Subcutaneous abdominal adipose tissue (tissue), 5 donors: ENCODE measurements around the gene NRM.

Source experiments
- H3K27ac ChIP-seq: one replicate; pipeline ENCODE4 v1.7.0; 2013; ENCODE audit warnings: low read depth, mild to moderate bottlenecking, inconsistent platforms, low read length, moderate library complexity
- H3K27me3 ChIP-seq, 5 donors: one replicate each; pipeline ENCODE4 v1.7.0; 2013; ENCODE audit warnings: low read length in 5 of 5, inconsistent platforms in 1 of 5; ENCODE audit not compliant: control insufficient read depth in 5 of 5, insufficient read depth in 4 of 5
- H3K36me3 ChIP-seq, 5 donors: one replicate each; pipeline ENCODE4 v1.7.0; 2013; ENCODE audit warnings: low read length in 5 of 5; ENCODE audit not compliant: control insufficient read depth in 5 of 5, insufficient read depth in 5 of 5
- H3K4me1 ChIP-seq, 5 donors: one replicate each; pipeline ENCODE4 v1.7.0; 2013; ENCODE audit warnings: low read length in 5 of 5, mild to moderate bottlenecking in 3 of 5, moderate library complexity in 1 of 5; ENCODE audit not compliant: control insufficient read depth in 5 of 5, insufficient read depth in 5 of 5
- H3K4me3 ChIP-seq, 5 donors: one replicate each; pipeline ENCODE4 v1.7.0; 2013; ENCODE audit warnings: low read length in 5 of 5, low read depth in 1 of 5
- H3K9ac ChIP-seq, 5 donors: one replicate each; pipeline ENCODE4 v1.7.0; 2013; ENCODE audit warnings: low read length in 5 of 5, mild to moderate bottlenecking in 4 of 5, moderate library complexity in 3 of 5
- H3K9me3 ChIP-seq, 5 donors: one replicate each; pipeline ENCODE4 v1.7.0; 2013; ENCODE audit warnings: low read length in 5 of 5; ENCODE audit not compliant: control insufficient read depth in 5 of 5
- donor health status: healthy.
- donor health status: healthy.
- donor health status: healthy.
- donor health status: healthy.
- donor health status: healthy.

The NRM gene

DNA sequence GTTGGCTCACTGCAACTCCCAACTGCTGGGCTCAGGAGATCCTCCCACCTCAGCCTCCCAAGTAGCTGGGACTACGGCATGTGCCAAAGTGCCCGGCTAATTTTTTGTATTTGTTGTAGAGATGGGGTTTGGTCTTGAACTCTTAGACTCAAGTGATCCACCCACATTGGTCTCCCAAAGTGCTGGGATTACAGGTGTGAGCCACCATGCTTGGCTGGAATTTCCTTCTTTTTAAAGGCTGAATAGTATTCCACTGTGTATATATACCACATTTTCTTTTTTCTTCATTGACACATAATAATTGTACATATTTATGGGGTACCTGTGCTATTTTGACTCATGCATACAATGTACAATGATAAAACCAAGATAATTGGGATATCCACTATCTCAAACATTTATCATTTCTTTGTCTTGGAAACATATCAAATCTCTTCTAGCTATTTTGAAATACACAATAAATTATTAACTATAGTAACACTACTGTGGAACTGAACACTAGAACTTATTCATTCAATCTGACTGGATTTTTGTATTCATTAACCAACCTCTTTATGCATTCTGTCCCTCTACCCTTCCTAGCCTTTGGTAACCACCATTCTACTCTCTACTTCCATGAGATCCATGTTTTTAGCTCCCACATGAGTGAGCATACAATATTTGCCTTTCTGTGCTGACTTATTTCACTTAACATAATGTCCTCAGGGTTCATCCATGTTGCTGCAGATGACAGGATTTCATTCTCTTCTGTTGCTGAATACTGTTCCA is 18.5 kb upstream of the NRM start:
- Histone ChIP-seq H3K27ac (no peak overlapping the region), H3K4me1 (peaks cover 0 to under 1% (median 0%) of the 10 kb centered on the region in 5 donors), H3K9me3 (no peaks in the 10 kb centered on the region), H3K9ac (no peak overlapping the region), H3K4me3 (no peak overlapping the region), H3K36me3 (peaks cover 12 to 90% (median 64%) of the 10 kb centered on the region in 5 donors), H3K27me3 (no peaks in the 10 kb centered on the region)

DNA sequence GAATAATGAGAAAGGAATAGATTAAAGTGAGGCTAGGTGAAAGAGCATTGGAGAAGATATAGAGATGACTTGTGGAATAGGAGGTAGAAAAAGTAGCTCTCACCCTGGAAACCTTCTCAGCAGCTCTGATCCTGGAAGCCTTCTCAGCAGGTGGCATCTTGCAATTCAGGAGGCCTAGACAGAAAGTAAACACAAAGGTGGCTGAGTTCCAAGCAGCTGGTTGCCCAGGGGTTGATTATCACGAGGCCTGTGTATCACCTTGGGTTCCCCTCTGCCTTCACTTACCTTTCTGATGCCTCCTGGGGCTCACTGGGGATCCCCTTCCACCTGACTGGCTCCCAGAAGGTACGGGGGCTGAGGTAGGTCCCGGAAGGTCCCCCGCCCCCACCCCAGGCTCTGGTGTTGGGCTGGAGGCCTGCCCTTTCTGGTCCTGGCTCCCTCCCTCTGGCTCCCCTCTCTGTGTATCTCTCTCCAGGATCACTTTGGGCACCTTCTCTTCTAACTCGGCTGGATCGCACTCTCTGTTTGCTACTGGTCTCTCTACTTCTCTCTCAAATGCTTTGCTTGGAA is 16.6 kb upstream of the NRM start:
- Histone ChIP-seq H3K9me3 (no peaks in the 10 kb centered on the region), H3K36me3 (peaks cover 6 to 85% (median 56%) of the 10 kb centered on the region in 5 donors), H3K9ac (no peak overlapping the region), H3K4me3 (no peak overlapping the region), H3K27ac (no peak overlapping the region), H3K4me1 (peaks cover 0 to 11% (median 8%) of the 10 kb centered on the region in 5 donors), H3K27me3 (no peaks in the 10 kb centered on the region)

DNA sequence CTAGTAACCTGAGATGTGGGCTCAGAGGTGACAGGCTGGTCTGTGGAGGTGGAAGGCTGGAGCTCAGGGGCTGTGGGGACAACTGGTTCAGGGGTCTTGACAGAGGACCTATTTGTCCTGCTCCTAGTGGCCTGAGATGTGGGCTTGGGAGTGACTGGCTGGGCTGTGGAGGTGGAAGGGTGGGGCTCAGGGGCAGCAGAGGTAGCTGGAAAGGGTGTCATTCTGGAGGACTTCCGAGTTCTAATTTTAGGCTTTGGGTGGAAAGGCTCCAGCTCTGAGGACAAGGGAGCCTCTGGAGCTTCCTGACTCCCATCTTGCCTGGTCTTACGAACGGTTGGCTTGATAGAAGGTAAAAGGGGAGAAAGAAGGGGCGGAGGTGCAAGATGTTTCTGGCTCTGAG is 14.8 kb upstream of the NRM start:
- Histone ChIP-seq H3K9me3 (no peaks in the 10 kb centered on the region), H3K4me1 (peaks cover 0 to 11% (median 8%) of the 10 kb centered on the region in 5 donors), H3K36me3 (peaks cover 6 to 70% (median 42%) of the 10 kb centered on the region in 5 donors), H3K27ac (no peak overlapping the region), H3K9ac (no peak overlapping the region), H3K27me3 (no peaks in the 10 kb centered on the region), H3K4me3 (no peak overlapping the region)

DNA sequence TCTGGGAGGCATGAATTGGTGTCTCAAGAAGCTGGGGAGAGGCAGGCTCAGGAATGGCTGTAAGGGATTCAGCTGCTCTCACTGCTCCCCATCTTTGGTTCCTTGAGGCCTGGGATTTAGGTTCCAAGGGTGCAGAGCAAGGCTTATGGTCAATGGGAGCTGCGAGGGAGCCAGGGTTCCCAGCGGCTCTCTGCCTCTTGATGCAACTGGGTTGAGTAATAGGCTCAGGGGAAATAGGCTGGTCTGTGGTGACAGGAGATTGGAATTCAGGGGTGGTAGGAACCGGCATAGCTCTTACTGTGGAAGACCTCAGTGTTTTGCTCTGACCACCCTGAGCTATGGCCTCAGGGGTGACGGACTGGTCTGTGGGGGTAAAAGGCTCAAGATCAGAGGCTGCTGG is 13.0 kb upstream of the NRM start:
- Histone ChIP-seq H3K9me3 (no peaks in the 10 kb centered on the region), H3K27me3 (no peaks in the 10 kb centered on the region), H3K27ac (no peak overlapping the region), H3K9ac (no peak overlapping the region), H3K4me1 (peaks cover 0 to 11% (median 8%) of the 10 kb centered on the region in 5 donors), H3K36me3 (peaks cover 3 to 58% (median 39%) of the 10 kb centered on the region in 5 donors), H3K4me3 (no peak overlapping the region)

DNA sequence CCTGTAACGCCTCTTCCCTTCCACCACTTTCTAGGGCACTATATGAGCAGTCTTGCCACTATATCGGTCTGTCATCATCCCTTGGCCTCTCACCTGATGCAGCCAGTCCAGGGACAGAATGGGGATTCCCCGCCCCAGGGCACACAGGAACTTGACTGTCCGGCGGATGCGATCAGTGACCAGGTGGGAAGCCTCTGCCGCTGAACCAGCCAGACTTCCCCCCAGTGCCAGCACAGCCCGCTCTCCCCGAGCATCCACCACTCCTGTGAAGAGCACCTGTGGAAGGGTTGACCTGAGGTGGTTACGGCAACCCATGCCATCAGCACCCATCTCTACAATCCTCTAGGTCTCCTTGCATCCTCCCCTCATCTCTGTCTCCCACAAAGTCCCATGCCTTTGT is 12.2 kb upstream of the NRM start:
- no peaks in the 10 kb centered on the region for H3K27me3 ChIP-seq
- peaks cover 0 to 11% (median 8%) of the 10 kb centered on the region in 5 donors for H3K4me1 ChIP-seq
- H3K9ac ChIP-seq: no peak overlapping the region
- no peaks in the 10 kb centered on the region for H3K9me3 ChIP-seq
- no peak overlapping the region for H3K27ac ChIP-seq
- H3K4me3 ChIP-seq: no peak overlapping the region
- peaks cover 3 to 52% (median 37%) of the 10 kb centered on the region in 5 donors for H3K36me3 ChIP-seq

DNA sequence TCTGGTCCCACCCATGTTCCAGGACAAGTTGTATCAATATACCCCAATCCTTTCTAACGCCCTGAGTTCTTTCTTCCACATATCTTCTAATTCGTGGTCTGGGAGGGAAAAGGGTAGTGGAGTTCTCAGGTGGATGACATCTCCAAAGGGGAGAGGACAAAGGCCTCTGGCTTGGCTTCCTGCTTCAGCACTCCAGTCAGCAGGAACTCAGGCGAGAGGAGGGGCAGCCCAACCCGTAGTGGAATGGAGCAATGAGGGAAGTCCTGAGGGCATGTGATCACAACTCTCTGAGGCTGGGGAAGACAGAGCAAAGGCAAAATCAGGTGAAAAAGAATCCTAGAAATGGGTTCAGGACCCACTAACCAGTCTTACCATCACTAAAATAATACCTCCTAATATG is 9.6 kb upstream of the NRM start:
- H3K36me3 ChIP-seq: peaks cover 0 to 29% (median 17%) of the 10 kb centered on the region in 5 donors
- no peak overlapping the region for H3K9ac ChIP-seq
- no peak overlapping the region for H3K27ac ChIP-seq
- no peaks in the 10 kb centered on the region for H3K27me3 ChIP-seq
- no peak overlapping the region for H3K4me3 ChIP-seq
- H3K9me3 ChIP-seq: no peaks in the 10 kb centered on the region
- H3K4me1 ChIP-seq: peaks cover 0 to 15% (median 8%) of the 10 kb centered on the region in 5 donors

DNA sequence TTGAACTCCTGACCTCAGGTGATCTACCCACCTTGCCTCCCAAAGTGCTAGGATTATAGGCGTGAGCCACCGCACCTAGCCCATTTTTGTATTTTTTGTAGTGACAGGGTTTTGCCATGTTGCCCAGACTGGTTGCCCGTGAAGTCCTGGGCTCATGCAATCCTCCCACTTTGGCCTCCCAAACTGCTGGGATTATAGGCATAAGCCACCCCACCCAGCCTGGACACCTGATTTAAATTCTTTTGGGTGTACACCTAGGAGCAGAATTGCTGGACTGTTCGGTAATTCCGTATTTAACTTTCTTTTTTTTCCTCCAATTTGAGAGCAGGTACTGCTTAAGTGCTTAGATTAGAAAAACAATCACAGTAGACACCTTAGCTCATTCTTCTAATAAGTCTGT is 5.6 kb upstream of the NRM start:
- H3K9me3 ChIP-seq: no peaks in the 10 kb centered on the region
- H3K27me3 ChIP-seq: no peaks in the 10 kb centered on the region
- H3K27ac ChIP-seq: no peak overlapping the region
- H3K4me3 ChIP-seq: no peak overlapping the region
- peaks cover 0 to 13% (median 5%) of the 10 kb centered on the region in 5 donors for H3K4me1 ChIP-seq
- no peak overlapping the region for H3K9ac ChIP-seq
- H3K36me3 ChIP-seq: peaks cover 0 to 6% (median 3%) of the 10 kb centered on the region in 5 donors

DNA sequence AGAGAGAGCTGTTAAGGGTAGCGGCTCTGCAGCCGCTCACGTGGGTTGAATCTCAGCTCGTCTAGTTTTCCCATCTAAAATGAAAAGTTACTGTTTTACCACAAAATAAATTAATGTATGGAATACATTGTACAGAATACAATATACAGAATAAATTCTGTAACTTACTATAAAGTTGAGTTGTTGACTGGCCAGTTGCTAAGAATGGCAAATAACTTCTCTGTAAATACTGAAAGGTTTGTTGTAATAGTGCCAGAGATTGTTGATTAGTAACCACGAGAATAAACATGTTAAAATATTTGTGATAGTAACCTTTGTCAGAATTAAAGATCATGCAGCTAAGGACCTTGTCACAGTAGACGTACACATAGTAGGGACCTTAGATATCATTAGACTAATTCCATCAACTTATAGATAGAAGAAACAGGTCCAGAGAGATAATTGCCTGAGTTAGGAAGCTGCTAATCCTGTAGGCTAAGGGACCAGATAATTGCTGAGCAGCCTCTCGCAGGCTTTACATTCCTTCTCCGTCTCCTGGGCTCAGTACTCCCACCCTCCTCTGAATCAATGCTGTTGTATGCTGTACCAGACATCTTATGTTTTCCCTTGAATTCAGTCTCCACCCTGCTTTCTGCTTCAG is 544 bp upstream of the NRM start:
- H3K4me3 ChIP-seq: peak overlapping the region in 4 of 5 donors; percentile 52 to 86 (median 72)
- no peaks in the 10 kb centered on the region for H3K36me3 ChIP-seq
- H3K27me3 ChIP-seq: peaks cover 0 to 4% (median 0%) of the 10 kb centered on the region in 5 donors
- H3K4me1 ChIP-seq: peaks cover 8 to 48% (median 42%) of the 10 kb centered on the region in 5 donors
- H3K9ac ChIP-seq: peak overlapping the region in 1 of 5 donors; percentile 32
- H3K9me3 ChIP-seq: no peaks in the 10 kb centered on the region
- peak overlapping the region; percentile 100 for H3K27ac ChIP-seq

DNA sequence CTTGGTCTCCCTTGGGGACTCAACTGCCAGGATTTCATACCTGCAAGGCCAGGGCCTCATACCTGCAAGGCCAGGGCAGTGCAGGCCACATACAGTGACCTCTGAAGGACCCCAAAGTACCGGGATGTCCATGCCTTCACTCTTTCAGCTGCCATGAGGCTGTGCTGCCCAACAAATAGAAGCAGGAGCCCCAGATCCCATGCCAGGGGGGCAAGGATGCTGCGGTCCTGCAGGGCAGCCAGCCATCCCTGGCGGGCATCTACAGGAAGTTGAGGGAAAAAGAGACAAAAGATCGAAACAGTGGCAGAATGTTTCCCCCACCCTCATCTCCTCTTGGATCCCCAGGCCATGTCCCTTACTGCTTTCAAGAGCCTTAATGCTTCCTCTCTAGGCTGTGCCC is 799 bp downstream of the NRM start:
- Histone ChIP-seq H3K9me3 (no peaks in the 10 kb centered on the region), H3K4me3 (peak overlapping the region; percentile 52 to 97 (median 80)), H3K27ac (peak overlapping the region; percentile 100), H3K36me3 (no peaks in the 10 kb centered on the region), H3K4me1 (peaks cover 10 to 56% (median 52%) of the 10 kb centered on the region in 5 donors), H3K27me3 (peaks cover 0 to 4% (median 0%) of the 10 kb centered on the region in 5 donors), H3K9ac (peak overlapping the region in 3 of 5 donors; percentile 40 to 82 (median 68))
